Measurements from ENCODE around the gene BICD1. TPM values are rescaled to one million over a fixed set of nuclear protein-coding genes. Genes with fewer than 3 reads are reported as not detected.

The BICD1 gene
- total RNA-seq, 1 experiment from 2014 or later: 45.6 TPM

- Mint-ChIP-seq H3K4me3 (ENCODE audit: low read depth, unreplicated experiment) (no peak overlapping the region), H3K4me1 (ENCODE audit: low read depth, unreplicated experiment) (peaks cover 25% of the 10 kb centered on the region), H3K27me3 (ENCODE audit: unreplicated experiment) (no peaks in the 10 kb centered on the region), H3K27ac (ENCODE audit: unreplicated experiment) (no peak overlapping the region), H3K9me3 (ENCODE audit: low read depth, unreplicated experiment) (no peaks in the 10 kb centered on the region), H3K36me3 (ENCODE audit: insufficient read depth, unreplicated experiment) (peaks cover 47% of the 10 kb centered on the region)
- DNase-seq: no peak
- intact Hi-C loops (cut with micrococcal nuclease; ENCODE audit: unreplicated experiment): no loop called here
- no TSS peak for BruUV-seq (replicated peaks)
- CTCF ChIA-PET: interaction anchor here (0.7 kb wide), 1 partner anchor 14 kb away, joined by 3 read pairs; no protein-coding TSS in a partner anchor
- TF ChIP-seq CTCF (IDR thresholded peaks at IDR 0.05; ENCODE audit: unreplicated experiment): no peak
Measured at GRCh38 chr12:32110942-32111341, 4.3 kb downstream of the BICD1 start.

- Mint-ChIP-seq H3K9me3 (ENCODE audit: low read depth, unreplicated experiment) (no peaks in the 10 kb centered on the region), H3K27me3 (ENCODE audit: unreplicated experiment) (no peaks in the 10 kb centered on the region), H3K36me3 (ENCODE audit: insufficient read depth, unreplicated experiment) (peaks cover 12% of the 10 kb centered on the region), H3K27ac (ENCODE audit: unreplicated experiment) (peak overlapping the region; percentile 83), H3K4me1 (ENCODE audit: low read depth, unreplicated experiment) (peaks cover 30% of the 10 kb centered on the region), H3K4me3 (ENCODE audit: low read depth, unreplicated experiment) (peak overlapping the region; percentile 8)
- intact Hi-C loops (cut with micrococcal nuclease; ENCODE audit: unreplicated experiment): no loop called here
- BruUV-seq (replicated peaks): no TSS peak
- DNase-seq: peak; percentile 83
- TF ChIP-seq CTCF (IDR thresholded peaks at IDR 0.05; ENCODE audit: unreplicated experiment): no peak
- CTCF ChIA-PET: interaction anchor here (0.6 to 1.6 kb wide), 9 partner anchors 8 to 442 kb away, joined by 3 to 7 read pairs (median 4); partner anchors contain the start of gene BICD1
Measured at GRCh38 chr12:32115404-32116104, 8.9 kb downstream of the BICD1 start.

- DNase-seq: no peak
- H3K4me1 Mint-ChIP-seq (ENCODE audit: low read depth, unreplicated experiment): peaks cover 30% of the 10 kb centered on the region
- H3K9me3 Mint-ChIP-seq (ENCODE audit: low read depth, unreplicated experiment): no peaks in the 10 kb centered on the region
- CTCF ChIA-PET: no interaction called here
- no peak for TF ChIP-seq CTCF (IDR thresholded peaks at IDR 0.05; ENCODE audit: unreplicated experiment)
- H3K4me3 Mint-ChIP-seq (ENCODE audit: low read depth, unreplicated experiment): no peak overlapping the region
- H3K27me3 Mint-ChIP-seq (ENCODE audit: unreplicated experiment): no peaks in the 10 kb centered on the region
- H3K36me3 Mint-ChIP-seq (ENCODE audit: insufficient read depth, unreplicated experiment): peaks cover 12% of the 10 kb centered on the region
- intact Hi-C loops (cut with micrococcal nuclease; ENCODE audit: unreplicated experiment): no loop called here
- H3K27ac Mint-ChIP-seq (ENCODE audit: unreplicated experiment): peak overlapping the region; percentile 83
- BruUV-seq (replicated peaks): no TSS peak
Measured at GRCh38 chr12:32116897-32117296, 10.2 kb downstream of the BICD1 start.

GRCh38 chr12:32117316-32117715, 10.7 kb downstream of the BICD1 start:
- BruUV-seq (replicated peaks): no TSS peak
- CTCF ChIA-PET: no interaction called here
- H3K36me3 Mint-ChIP-seq (ENCODE audit: insufficient read depth, unreplicated experiment): peaks cover 11% of the 10 kb centered on the region
- intact Hi-C loops (cut with micrococcal nuclease; ENCODE audit: unreplicated experiment): no loop called here
- H3K9me3 Mint-ChIP-seq (ENCODE audit: low read depth, unreplicated experiment): no peaks in the 10 kb centered on the region
- H3K4me1 Mint-ChIP-seq (ENCODE audit: low read depth, unreplicated experiment): peaks cover 30% of the 10 kb centered on the region
- TF ChIP-seq CTCF (IDR thresholded peaks at IDR 0.05; ENCODE audit: unreplicated experiment): no peak
- no peak for DNase-seq
- no peak overlapping the region for H3K4me3 Mint-ChIP-seq (ENCODE audit: low read depth, unreplicated experiment)
- H3K27me3 Mint-ChIP-seq (ENCODE audit: unreplicated experiment): no peaks in the 10 kb centered on the region
- no peak overlapping the region for H3K27ac Mint-ChIP-seq (ENCODE audit: unreplicated experiment)
